CMK (cell line): ENCODE measurements around the gene PLPPR1.

Experiments used
- DNase-seq: peaks from one replicate; pipeline ENCODE4 v3.0.0-alpha.2; 2010; ENCODE audit warnings: low read depth

Gene PLPPR1

GRCh38 chr9:101047848-101048397 is 19.4 kb downstream of the PLPPR1 start:
- DNase-seq, result no peak

- no peak for DNase-seq
These were observed 22.1 kb downstream of the PLPPR1 start for GRCh38 chr9:101050650-101051049.

DNA sequence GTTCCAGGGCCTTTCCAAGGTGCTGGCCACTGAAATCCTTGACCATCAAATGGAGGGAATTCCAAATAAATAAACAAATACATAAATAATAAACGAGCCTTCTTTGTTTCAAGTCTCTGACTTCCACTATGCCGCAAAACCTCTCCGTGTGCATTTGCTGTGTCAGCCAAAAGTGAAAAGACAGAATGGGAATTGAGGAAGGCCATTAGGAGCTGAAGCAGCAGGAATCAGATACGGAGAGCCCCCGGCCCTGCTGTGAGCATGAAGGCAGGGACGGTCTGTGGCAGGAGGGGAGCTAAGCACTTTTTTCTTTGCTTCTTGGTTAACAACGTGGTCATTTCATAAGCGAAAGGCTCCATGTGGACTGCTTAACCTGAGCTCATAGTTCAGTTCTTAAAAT is 26.1 kb downstream of the PLPPR1 start:
- DNase-seq, result no peak

GRCh38 chr9:101055516-101055915 is 27.0 kb downstream of the PLPPR1 start:
- DNase-seq, result no peak

GRCh38 chr9:101062686-101063085 is 34.2 kb downstream of the PLPPR1 start:
- DNase-seq, result no peak

DNA sequence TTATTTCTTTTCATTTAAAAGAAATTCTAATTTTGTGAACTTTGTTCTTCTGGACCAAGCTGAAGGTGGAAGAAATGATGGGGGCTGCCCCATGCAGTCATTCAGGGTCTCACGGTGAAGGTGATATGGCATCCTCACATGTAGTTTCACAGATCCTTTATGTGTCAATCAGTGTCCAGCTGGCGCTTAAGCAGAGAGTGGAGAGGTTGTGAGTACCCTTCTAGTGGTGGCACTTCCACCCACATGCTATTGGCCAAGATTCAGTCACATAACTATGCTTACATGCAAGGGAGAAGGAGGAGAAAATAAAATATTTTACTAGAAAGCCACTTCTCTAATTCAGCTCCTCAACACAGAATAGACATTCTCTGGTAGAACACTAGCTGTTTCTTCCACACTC is 34.7 kb downstream of the PLPPR1 start:
- no peak for DNase-seq

- no peak for DNase-seq
These were observed 35.7 kb downstream of the PLPPR1 start for GRCh38 chr9:101064206-101064605.

DNA sequence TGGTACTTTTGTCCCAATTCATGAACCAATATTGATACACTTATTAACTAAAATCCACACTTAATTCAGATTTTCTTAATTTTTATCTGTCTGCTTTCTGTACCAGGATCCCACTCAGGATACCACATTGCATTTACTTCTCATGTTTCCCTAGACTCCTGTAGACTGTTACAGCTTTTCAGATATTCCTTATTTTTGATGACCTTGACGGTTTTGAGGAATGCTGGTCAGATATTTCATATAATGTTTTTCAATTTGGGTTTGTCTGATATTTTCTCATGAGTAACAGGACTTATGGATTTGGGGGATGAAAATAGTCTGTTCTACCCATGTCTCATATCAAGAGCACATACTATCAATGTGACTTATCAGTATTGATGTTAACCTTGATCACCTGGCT is 37.4 kb downstream of the PLPPR1 start:
- no peak for DNase-seq

- DNase-seq, result no peak
These were observed 40.2 kb downstream of the PLPPR1 start for GRCh38 chr9:101068696-101069095.

GRCh38 chr9:101072259-101072658 is 43.7 kb downstream of the PLPPR1 start:
- DNase-seq, result no peak

DNA sequence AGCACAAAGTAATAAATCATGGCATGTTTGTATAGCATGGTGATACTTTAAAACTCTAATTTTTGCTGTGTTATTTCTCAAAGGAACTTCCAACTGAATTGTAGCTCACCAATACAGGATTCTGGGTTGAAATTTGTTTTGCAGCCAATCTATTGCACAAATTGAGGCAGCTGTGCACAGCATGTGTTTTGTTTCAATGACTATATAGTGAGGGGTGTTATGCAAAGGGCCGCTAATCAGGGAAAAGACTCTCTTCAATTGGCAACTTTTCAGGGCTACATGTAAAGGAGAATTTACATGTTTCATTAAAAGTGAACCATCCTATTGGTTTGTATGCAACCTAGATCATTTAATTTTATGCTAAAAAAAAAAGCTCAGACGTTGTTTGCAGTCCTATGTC is 44.6 kb downstream of the PLPPR1 start:
- DNase-seq, result no peak

DNA sequence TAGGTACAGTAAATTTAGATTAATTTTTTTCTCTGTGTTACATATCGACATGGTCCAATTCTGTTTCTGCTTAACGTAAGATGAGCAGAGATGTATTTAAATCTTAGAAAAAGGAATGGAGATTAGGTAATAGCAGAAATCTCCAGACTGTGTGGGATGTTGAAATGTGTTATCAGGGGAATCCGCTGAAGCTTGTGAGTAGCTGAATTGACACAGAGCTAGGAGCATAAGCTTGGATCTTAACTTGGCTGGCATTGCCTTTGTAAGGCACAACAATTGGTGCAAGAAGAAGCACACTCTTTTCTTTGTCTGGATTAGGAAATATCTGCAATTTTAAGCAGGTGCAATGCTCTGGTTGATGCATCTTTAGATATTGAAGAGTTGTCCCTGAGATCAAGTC is 53.1 kb downstream of the PLPPR1 start:
- no peak for DNase-seq

DNA sequence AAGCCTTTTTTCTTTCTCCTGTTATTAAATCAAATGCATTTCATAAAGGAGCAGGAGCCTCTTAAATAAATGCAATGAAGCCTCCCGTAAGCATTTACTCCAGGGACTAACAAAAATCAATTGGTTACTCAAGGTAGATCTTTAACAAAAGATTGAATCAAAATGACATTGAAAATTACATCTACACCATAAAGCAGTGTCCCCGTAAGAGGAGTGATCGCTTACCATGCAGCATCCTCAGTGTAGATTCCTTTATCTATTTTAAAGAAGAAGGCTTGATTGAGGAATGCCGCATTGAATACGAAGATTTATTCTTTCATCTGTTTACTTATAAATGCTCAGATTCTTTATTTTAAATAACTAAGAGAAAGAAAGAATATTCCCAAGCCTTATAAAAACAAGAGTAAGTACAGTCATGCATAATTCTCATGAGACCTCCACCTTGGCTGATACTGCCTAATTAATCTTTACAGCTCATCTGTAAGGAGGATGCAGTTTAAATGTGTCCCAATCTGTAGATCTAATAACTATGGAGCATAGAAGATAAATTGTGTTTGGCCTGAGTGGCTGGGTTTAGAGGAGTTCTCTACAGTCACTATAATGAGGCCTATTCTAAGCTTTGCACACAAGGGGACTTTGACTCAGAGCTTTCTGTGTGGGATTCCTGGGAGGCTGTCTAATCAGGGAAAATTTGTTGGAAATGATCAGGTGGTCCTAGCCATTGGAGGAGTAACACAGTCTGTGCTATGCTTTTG is 55.1 kb downstream of the PLPPR1 start:
- DNase-seq, result no peak

- no peak for DNase-seq
These were observed 58.9 kb downstream of the PLPPR1 start for GRCh38 chr9:101087426-101087825.

GRCh38 chr9:101092922-101093321 is 64.4 kb downstream of the PLPPR1 start:
- DNase-seq, result no peak

DNA sequence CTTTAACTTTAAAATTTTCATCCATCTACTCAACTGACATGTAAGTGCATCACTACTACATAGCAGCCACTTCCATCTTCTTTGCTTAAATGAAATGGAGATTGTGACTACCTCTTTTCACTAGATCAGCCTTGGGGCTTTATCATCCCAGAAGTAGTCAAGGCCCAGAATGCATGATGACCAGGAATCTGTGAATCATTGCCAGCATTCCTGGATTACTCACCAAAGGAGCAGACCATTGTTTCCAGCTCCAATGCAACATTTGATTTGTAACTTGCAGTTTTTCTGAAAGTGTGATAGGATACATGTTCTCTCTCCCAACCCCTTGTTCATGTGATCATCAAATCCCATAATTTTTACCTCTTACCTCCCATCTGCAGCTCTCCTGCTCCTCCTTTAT is 65.1 kb downstream of the PLPPR1 start:
- no peak for DNase-seq

DNA sequence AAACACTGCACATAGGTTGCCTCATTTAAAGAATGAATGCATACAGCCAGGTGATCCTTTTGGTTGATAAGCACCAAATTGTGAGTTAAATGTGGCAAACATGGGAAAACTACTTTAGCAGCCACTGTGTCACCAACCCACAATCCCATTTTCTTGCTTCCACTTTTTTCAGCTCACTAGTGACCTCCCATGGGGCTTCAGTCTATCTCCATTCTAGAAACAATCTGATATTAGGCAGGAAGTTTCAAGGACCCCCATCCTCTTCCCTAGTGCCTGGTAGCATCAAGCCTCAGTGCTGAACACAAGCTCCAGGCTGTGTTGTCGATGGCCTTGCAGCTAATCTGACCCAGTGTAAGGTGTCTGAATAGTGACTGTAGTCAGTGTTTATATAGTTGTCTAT is 66.2 kb downstream of the PLPPR1 start:
- no peak for DNase-seq

DNA sequence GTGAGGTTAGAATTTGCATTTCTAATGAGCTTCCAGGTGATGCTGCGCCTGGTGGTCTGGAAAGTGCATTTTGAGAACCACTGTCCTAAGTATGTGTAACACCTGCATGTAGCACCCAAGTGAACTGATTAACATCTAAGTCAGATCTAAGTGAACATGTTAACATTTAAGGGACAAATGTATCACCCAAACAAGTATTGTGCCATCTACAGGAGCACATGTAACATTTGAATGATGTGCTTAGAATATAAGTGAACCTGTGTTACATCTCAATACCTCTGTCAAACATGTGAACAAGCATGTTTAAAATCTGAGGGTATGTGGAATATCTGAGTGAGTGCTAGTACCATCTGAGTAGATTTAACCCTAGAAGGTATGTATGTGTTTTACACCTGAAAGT is 68.7 kb downstream of the PLPPR1 start:
- DNase-seq, result no peak

GRCh38 chr9:101098392-101098791 is 69.9 kb downstream of the PLPPR1 start:
- DNase-seq, result no peak

- no peak for DNase-seq
These were observed 85.8 kb downstream of the PLPPR1 start for GRCh38 chr9:101114317-101114716.

DNA sequence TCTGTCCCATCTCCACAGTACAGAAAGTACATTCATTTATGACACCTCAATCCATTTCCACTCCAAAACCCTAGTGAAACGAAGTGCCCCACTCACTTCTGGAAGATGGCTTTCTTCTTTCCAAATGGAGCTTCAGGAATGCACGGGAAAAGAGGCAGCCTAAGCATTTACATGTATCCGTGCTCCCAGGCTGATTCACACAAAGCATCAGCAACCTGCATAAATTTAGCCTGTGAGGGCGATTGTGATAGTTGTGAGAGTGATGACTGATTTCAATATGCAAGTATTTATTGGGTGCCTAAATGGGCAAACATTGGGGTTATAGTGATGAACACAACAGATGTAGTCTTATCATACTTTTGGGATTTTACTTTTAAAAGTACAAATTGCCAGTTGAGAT is 86.6 kb downstream of the PLPPR1 start:
- no peak for DNase-seq

DNA sequence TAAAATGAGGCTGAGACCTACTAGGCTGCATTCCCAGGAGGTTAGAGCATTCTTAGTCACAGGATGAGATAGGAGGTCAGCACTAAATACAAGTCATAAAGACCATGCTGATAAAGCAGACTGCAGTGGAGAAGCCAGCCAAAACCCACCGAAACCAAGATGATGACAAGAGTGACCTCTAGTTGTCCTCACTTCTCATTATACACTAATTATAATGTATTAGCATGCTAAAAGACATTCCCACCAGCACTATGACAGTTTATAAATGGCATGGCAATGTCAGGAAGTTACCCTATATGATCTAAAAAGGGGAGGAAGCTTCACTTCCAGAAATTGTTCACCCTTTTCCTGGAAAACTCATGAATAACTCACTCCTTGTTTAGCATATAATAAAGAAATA is 88.6 kb downstream of the PLPPR1 start:
- no peak for DNase-seq

DNA sequence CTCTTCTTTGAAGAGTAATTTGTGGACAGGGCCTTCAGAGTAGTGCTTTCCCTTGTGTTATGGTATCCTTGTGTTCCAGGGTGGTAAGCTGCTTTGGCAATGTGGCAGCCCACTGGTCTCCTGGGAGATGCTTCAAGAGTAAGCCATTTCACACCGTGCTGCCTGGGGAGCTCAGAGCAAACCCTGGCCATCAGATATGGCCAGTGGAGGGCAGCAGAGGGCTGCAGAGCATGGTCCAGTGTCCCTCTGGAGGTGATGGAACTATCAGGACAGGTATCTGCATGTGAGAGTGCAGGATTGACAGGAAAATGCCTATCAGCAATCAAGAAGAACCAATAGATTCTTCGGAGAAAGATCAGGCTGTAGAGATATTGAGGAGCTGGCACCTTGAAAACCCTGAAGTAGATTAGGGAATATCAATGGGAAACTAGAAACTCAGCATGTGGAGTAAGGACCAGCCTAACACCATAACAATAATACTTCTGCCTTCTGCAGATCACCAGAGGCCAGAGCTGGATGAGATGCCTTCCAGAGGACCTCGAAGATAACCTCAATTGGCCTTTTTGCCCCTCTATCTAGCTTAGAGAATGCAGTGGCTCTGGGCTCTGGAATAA is 90.8 kb downstream of the PLPPR1 start:
- no peak for DNase-seq
